K562 (cell line): ENCODE data around the gene ETV3L. TPM values are rescaled to one million over a fixed set of nuclear protein-coding genes. Genes with fewer than 3 reads are reported as not detected.

ENCODE experiments used
- ATF1 ChIP-seq, 2 experiments: fragments of 450-650 bp in 1 of 2; IDR thresholded peaks; 2 replicates each; pipeline ENCODE4 v1.6.1; 2016; ENCODE audit warnings: missing compliant biosample characterization in 1 of 2, missing genetic modification characterization in 1 of 2
- BRF1 ChIP-seq: IDR thresholded peaks from 3 replicates; pipeline ENCODE4 v1.6.1; 2011; ENCODE audit warnings: borderline replicate concordance, mild to moderate bottlenecking; ENCODE audit not compliant: insufficient read length; ENCODE audit errors: extremely low read depth
- CXXC5 ChIP-seq: fragments of 250-450 bp; sonication (Bioruptor Pico); IDR thresholded peaks from 2 replicates; pipeline ENCODE4 v1.8.0; 2022; ENCODE audit warnings: inconsistent platforms, mild to moderate bottlenecking, moderate library complexity
- E2F3 ChIP-seq: fragments of 250-450 bp; sonication (Bioruptor Pico); IDR thresholded peaks from 2 replicates; pipeline ENCODE4 v1.4.0; 2020; ENCODE audit warnings: mild to moderate bottlenecking
- EZH2 ChIP-seq: IDR thresholded peaks from 2 replicates; pipeline ENCODE4 v1.6.1; 2012; ENCODE audit warnings: low read depth, mild to moderate bottlenecking, inconsistent platforms, low read length, borderline replicate concordance
- FOSL1 ChIP-seq: fragments of 200-800 bp; sonication (Bioruptor generic); conservative IDR thresholded peaks from 2 replicates; pipeline ENCODE4 v1.6.1; 2016; ENCODE audit warnings: missing genetic modification characterization, missing compliant biosample characterization
- GTF2F1 ChIP-seq: IDR thresholded peaks from 2 replicates; pipeline ENCODE4 v1.6.1; 2011; ENCODE audit warnings: low read depth, low read length, improper control_type of control experiment
- HMGN3 ChIP-seq: IDR thresholded peaks from 2 replicates; pipeline ENCODE4 v1.6.1; 2011; ENCODE audit warnings: borderline replicate concordance, low read depth, mild to moderate bottlenecking, mixed read lengths, low read length; ENCODE audit not compliant: insufficient read length; ENCODE audit errors: extremely low read depth
- NR1H2 ChIP-seq: sonication (generic); formaldehyde crosslinking; IDR thresholded peaks from 2 replicates; pipeline ENCODE4 v1.4.0; 2020; ENCODE audit warnings: mild to moderate bottlenecking, missing genetic modification reagents
- PCBP1 ChIP-seq: fragments of 200-400 bp; formaldehyde crosslinking; IDR thresholded peaks from 2 replicates; pipeline ENCODE4 v1.6.1; 2018; ENCODE audit warnings: mild to moderate bottlenecking, low read depth, low read length; ENCODE audit not compliant: poor library complexity, severe bottlenecking
- PYGO2 ChIP-seq: fragments of 450-650 bp; IDR thresholded peaks from 2 replicates; pipeline ENCODE4 v1.6.1; 2016; ENCODE audit warnings: mild to moderate bottlenecking, missing genetic modification characterization, moderate library complexity, missing compliant biosample characterization
- SIX5 ChIP-seq, 2 experiments: IDR thresholded peaks; 2 replicates each; pipeline ENCODE4 v1.6.1; 2011; ENCODE audit warnings: low read length in 2 of 2, borderline replicate concordance in 1 of 2, low read depth in 1 of 2, mild to moderate bottlenecking in 1 of 2, moderate library complexity in 1 of 2; ENCODE audit not compliant: insufficient read depth in 1 of 2
- TEAD2 ChIP-seq: fragments of 450-650 bp; IDR thresholded peaks from 2 replicates; pipeline ENCODE4 v1.6.1; 2016; ENCODE audit warnings: missing genetic modification characterization, control low read depth, missing compliant biosample characterization
- WHSC1 ChIP-seq: IDR thresholded peaks from one replicate; pipeline ENCODE4 v1.6.1; 2012; ENCODE audit warnings: low read length, control low read depth, inconsistent platforms
- XRCC4 ChIP-seq: IDR thresholded peaks from one replicate; pipeline ENCODE4 v1.6.1; 2011; ENCODE audit not compliant: insufficient read depth, insufficient read length; ENCODE audit errors: extremely low read depth
- ZFX ChIP-seq: sonication (generic); formaldehyde crosslinking; IDR thresholded peaks from 2 replicates; pipeline ENCODE4 v1.8.0; 2022; ENCODE audit warnings: mild to moderate bottlenecking, missing genetic modification reagents, moderate library complexity
- ZNF133 ChIP-seq: fragments of 250-450 bp; sonication (Bioruptor Pico); IDR thresholded peaks from 2 replicates; pipeline ENCODE4 v1.4.0; 2020; ENCODE audit warnings: mild to moderate bottlenecking
- ZNF23 ChIP-seq: fragments of 250-450 bp; sonication (Bioruptor Pico); IDR thresholded peaks from 2 replicates; pipeline ENCODE4 v1.4.0; 2020; ENCODE audit warnings: mild to moderate bottlenecking
- polyA plus RNA-seq, 8 experiments: library from polyadenylated mRNA; depleted of rRNA in 4 of 8; stranded (reverse) in 5 of 8; unstranded in 3 of 8; fragments of >200 nt; fragmentation: Nextera tagmentation in 2 of 8; fragmentation: Illumina TruSeq in 1 of 8; extraction: Ambion mirVana in 2 of 8; extraction: Trizol in 1 of 8; gene quantifications; 2 replicates each; pipeline versions ENCODE4 v1.2.1 to v1.2.3, GENCODE V29; 2011 to 2014; ENCODE audit warnings: inconsistent platforms in 1 of 8, missing spikeins in 1 of 8
- total RNA-seq, 7 experiments: library from RNA; depleted of rRNA in 6 of 7; stranded (reverse); fragments of >200 nt in 6 of 7; fragmentation: Illumina TruSeq in 2 of 7; extraction: Trizol in 2 of 7; gene quantifications; 2 replicates each; pipeline versions ENCODE4 v1.2.1 to v1.2.3, GENCODE V29; 2011 to 2021; ENCODE audit warnings: low replicate concordance in 1 of 7
- TF ChIP-seq, protein P1 (sequence below): fragments of 250-450 bp; sonication (Bioruptor Pico); IDR thresholded peaks from 2 replicates; pipeline ENCODE4 v1.5.0; 2020; ENCODE audit warnings: mild to moderate bottlenecking
- TF ChIP-seq, protein P2 (sequence below): fragments of 250-450 bp; sonication (Bioruptor Pico); IDR thresholded peaks from 2 replicates; pipeline ENCODE4 v1.4.0; 2020; ENCODE audit warnings: mild to moderate bottlenecking, moderate library complexity
- TF ChIP-seq, protein P3 (sequence below), 2 experiments: fragments of 450-650 bp in 1 of 2; IDR thresholded peaks; 2 replicates each; pipeline ENCODE4 v1.6.1; 2011 to 2017; ENCODE audit warnings: low read depth in 2 of 2, antibody characterized with exemption in 1 of 2, borderline replicate concordance in 1 of 2, low read length in 1 of 2, mild to moderate bottlenecking in 1 of 2, mixed read lengths in 1 of 2; ENCODE audit not compliant: control insufficient read depth in 1 of 2

Gene ETV3L
- total and polyA plus RNA-seq, 9 of the 15 experiments (the other 6 are each of a cell fraction or from before 2014, with no cell fraction given): not detected

DNA sequence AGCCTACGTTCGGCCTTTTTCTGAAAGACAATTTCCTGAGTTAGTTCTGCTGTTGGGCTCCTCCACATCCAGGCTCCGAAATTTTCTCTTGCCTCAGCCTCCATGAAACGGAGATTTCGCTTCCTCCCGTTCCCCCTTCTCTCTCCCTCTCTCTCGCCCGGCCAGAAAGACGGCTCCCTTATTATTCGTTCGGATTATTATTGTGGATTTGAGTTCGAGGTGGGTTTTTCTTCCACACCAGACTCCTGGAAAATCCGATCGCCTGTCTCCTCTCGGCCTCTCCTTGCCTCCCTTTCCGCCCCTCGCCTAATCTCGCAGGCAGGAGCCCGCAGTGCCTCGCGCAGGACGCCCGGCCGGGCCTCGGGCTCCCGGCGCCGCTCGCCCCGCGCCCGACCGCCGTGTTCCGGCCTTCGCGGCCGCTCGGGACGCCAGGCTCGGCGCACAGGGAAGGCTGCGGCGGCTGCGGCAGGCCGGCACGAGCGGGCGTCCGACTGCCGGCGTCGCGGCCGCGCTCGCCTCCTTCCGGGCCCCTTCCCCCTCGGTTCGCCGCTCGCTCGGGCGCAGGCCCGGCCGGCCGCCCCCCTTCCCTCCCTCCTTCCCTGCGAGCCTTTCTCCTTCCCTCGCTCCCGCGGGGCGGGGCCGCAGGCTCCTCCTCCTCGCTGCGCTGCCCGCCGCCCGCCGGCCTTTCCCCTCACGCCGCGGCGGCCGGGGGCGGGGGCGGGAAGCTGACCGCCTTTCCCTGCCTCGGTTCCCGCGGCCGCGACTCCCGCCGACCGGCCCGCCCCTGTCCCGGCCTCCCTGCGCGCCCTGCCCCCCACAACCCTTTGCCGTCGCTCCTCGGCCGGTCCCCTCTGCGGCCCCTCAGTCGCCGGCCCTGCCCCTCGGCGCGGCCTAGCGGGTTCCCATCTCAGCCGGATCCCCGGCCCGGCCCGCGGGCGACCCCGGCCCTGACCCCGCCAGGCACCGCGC, 54.1 kb downstream of the ETV3L start, which contains the start of gene ARHGEF11 (continued):
- TF ChIP-seq, protein P1, sequence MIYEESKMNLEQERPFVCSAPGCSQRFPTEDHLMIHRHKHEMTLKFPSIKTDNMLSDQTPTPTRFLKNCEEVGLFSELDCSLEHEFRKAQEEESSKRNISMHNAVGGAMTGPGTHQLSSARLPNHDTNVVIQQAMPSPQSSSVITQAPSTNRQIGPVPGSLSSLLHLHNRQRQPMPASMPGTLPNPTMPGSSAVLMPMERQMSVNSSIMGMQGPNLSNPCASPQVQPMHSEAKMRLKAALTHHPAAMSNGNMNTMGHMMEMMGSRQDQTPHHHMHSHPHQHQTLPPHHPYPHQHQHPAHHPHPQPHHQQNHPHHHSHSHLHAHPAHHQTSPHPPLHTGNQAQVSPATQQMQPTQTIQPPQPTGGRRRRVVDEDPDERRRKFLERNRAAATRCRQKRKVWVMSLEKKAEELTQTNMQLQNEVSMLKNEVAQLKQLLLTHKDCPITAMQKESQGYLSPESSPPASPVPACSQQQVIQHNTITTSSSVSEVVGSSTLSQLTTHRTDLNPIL: no peak
- TF ChIP-seq ZFX (CRISPR knock-in tag): peak; percentile 86
- TF ChIP-seq FOSL1 (tag): no peak
- TF ChIP-seq PCBP1: peak; percentile 54
- TF ChIP-seq TEAD2 (tag): no peak
- no peak for TF ChIP-seq BRF1
- peak; percentile 91 for TF ChIP-seq CXXC5
- TF ChIP-seq PYGO2: no peak
- TF ChIP-seq WHSC1: no peak
- TF ChIP-seq HMGN3: peak; percentile 54
- TF ChIP-seq, protein P2, sequence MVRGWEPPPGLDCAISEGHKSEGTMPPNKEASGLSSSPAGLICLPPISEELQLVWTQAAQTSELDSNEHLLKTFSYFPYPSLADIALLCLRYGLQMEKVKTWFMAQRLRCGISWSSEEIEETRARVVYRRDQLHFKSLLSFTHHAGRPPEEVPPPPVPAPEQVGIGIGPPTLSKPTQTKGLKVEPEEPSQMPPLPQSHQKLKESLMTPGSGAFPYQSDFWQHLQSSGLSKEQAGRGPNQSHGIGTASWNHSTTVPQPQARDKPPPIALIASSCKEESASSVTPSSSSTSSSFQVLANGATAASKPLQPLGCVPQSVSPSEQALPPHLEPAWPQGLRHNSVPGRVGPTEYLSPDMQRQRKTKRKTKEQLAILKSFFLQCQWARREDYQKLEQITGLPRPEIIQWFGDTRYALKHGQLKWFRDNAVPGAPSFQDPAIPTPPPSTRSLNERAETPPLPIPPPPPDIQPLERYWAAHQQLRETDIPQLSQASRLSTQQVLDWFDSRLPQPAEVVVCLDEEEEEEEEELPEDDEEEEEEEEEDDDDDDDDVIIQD: no peak
- TF ChIP-seq EZH2: no peak
- no peak for TF ChIP-seq ZNF23 (CRISPR knock-in tag)
- TF ChIP-seq ZNF133 (CRISPR knock-in tag): no peak
- TF ChIP-seq, protein P3, sequence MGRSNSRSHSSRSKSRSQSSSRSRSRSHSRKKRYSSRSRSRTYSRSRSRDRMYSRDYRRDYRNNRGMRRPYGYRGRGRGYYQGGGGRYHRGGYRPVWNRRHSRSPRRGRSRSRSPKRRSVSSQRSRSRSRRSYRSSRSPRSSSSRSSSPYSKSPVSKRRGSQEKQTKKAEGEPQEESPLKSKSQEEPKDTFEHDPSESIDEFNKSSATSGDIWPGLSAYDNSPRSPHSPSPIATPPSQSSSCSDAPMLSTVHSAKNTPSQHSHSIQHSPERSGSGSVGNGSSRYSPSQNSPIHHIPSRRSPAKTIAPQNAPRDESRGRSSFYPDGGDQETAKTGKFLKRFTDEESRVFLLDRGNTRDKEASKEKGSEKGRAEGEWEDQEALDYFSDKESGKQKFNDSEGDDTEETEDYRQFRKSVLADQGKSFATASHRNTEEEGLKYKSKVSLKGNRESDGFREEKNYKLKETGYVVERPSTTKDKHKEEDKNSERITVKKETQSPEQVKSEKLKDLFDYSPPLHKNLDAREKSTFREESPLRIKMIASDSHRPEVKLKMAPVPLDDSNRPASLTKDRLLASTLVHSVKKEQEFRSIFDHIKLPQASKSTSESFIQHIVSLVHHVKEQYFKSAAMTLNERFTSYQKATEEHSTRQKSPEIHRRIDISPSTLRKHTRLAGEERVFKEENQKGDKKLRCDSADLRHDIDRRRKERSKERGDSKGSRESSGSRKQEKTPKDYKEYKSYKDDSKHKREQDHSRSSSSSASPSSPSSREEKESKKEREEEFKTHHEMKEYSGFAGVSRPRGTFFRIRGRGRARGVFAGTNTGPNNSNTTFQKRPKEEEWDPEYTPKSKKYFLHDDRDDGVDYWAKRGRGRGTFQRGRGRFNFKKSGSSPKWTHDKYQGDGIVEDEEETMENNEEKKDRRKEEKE (IDR thresholded peaks at IDR 0.05; ENCODE audit: borderline replicate concordance in 1 of 2, control insufficient read depth in 1 of 2, low read depth in 2 of 2, low read length in 1 of 2): no peak
- no peak for TF ChIP-seq SIX5 (IDR thresholded peaks at IDR 0.05; ENCODE audit: borderline replicate concordance in 1 of 2, insufficient read depth in 1 of 2, low read depth in 1 of 2, low read length in 2 of 2)
- peak; percentile 61; the same call in 1 of the 2 replicates for TF ChIP-seq E2F3 (CRISPR knock-in tag)
- TF ChIP-seq GTF2F1: peak; percentile 10; the same call in 1 of the 2 replicates
- no peak for TF ChIP-seq ATF1 (CRISPR knock-in tag; IDR thresholded peaks at IDR 0.05)
- no peak for TF ChIP-seq ATF1 (tag; IDR thresholded peaks at IDR 0.05)
- TF ChIP-seq XRCC4: no peak
- TF ChIP-seq NR1H2: no peak
